ENCODE measurements around the gene CADPS2.

The CADPS2 gene

GRCh38 chr7:122605929-122606328 is 280.3 kb downstream of the CADPS2 start:
- no peak for TF ChIP-seq CTCF (IDR thresholded peaks at IDR 0.05; ENCODE audit: low read depth, low read length)
- in situ Hi-C loops (cut with HindIII; ENCODE audit: low sequenced_read_pairs) = no loop called here

GRCh38 chr7:122604251-122604650 is 282.0 kb downstream of the CADPS2 start:
- no peak overlapping the region for H3K4me3 ChIP-seq (ENCODE audit: low read depth, low read length)
- no peak for DNase-seq (ENCODE audit: low read depth, low spot score)
- no peak for TF ChIP-seq CTCF (IDR thresholded peaks at IDR 0.05; ENCODE audit: low read depth, low read length)
- in situ Hi-C loops (cut with HindIII; ENCODE audit: low sequenced_read_pairs) = no loop called here

More at GRCh38 chr7:122605929-122606328, 280.3 kb downstream of the CADPS2 start:
- DNase-seq (ENCODE audit: low read depth, low spot score) = no peak
- no peak overlapping the region for H3K4me3 ChIP-seq (ENCODE audit: low read depth, low read length)

- DNase-seq (ENCODE audit: low read depth, low spot score) = no peak
- in situ Hi-C loops (cut with HindIII; ENCODE audit: low sequenced_read_pairs) = no loop called here
- TF ChIP-seq CTCF (IDR thresholded peaks at IDR 0.05; ENCODE audit: low read depth, low read length) = no peak
- no peak overlapping the region for H3K4me3 ChIP-seq (ENCODE audit: low read depth, low read length)
Observed at GRCh38 chr7:122602800-122603199, 283.5 kb downstream of the CADPS2 start.

- in situ Hi-C loops (cut with HindIII; ENCODE audit: low sequenced_read_pairs) = no loop called here
- no peak overlapping the region for H3K4me3 ChIP-seq (ENCODE audit: low read depth, low read length)
- DNase-seq (ENCODE audit: low read depth, low spot score) = no peak
- TF ChIP-seq CTCF (IDR thresholded peaks at IDR 0.05; ENCODE audit: low read depth, low read length) = no peak
Observed at GRCh38 chr7:122600630-122601029, 285.6 kb downstream of the CADPS2 start.

- no peak overlapping the region for H3K4me3 ChIP-seq (ENCODE audit: low read depth, low read length)
- in situ Hi-C loops (cut with HindIII; ENCODE audit: low sequenced_read_pairs) = no loop called here
- no peak for TF ChIP-seq CTCF (IDR thresholded peaks at IDR 0.05; ENCODE audit: low read depth, low read length)
- no peak for DNase-seq (ENCODE audit: low read depth, low spot score)
Observed at GRCh38 chr7:122600042-122600441, 286.2 kb downstream of the CADPS2 start.

- TF ChIP-seq CTCF (IDR thresholded peaks at IDR 0.05; ENCODE audit: low read depth, low read length) = no peak
- DNase-seq (ENCODE audit: low read depth, low spot score) = no peak
- no peak overlapping the region for H3K4me3 ChIP-seq (ENCODE audit: low read depth, low read length)
- in situ Hi-C loops (cut with HindIII; ENCODE audit: low sequenced_read_pairs) = no loop called here
Observed at GRCh38 chr7:122597277-122597676, 289.0 kb downstream of the CADPS2 start.

GRCh38 chr7:122595885-122596284 is 290.4 kb downstream of the CADPS2 start:
- DNase-seq (ENCODE audit: low read depth, low spot score) = no peak
- in situ Hi-C loops (cut with HindIII; ENCODE audit: low sequenced_read_pairs) = no loop called here
- no peak overlapping the region for H3K4me3 ChIP-seq (ENCODE audit: low read depth, low read length)
- TF ChIP-seq CTCF (IDR thresholded peaks at IDR 0.05; ENCODE audit: low read depth, low read length) = no peak
